RWPE1 (cell line): ENCODE data around the gene EPM2A.

Source experiments
- CTCF ChIA-PET: fragments of 350-600 bp; sonication (Branson Sonifier 250); formaldehyde crosslinking; extraction: SDS; loops from one replicate; lab custom pipeline; 2021; lab: Yijun Ruan, JAX
- POLR2A ChIA-PET: fragments of 400-600 bp; formaldehyde crosslinking; extraction: SDS; loops from one replicate; lab custom pipeline; 2020; ENCODE audit warnings: antibody characterized with exemption; ENCODE audit not compliant: low non-redundant PET; lab: Yijun Ruan, JAX
- DNase-seq: peaks from one replicate; pipeline ENCODE4 v3.0.0; 2012; ENCODE audit warnings: low spot score
- H3K27ac ChIP-seq: fragments of 450-650 bp; 2 replicates; pipeline ENCODE4 v1.5.1; 2017
- TF ChIP-seq, protein P1 (sequence below): fragments of 450-650 bp; conservative IDR thresholded peaks from 2 replicates; pipeline ENCODE4 v1.5.1; 2017; ENCODE audit warnings: low read depth, mild to moderate bottlenecking

The EPM2A gene

GRCh38 chr6:145761584-145761983 lies 26.3 kb upstream of the EPM2A start:
- TF ChIP-seq, protein P1, sequence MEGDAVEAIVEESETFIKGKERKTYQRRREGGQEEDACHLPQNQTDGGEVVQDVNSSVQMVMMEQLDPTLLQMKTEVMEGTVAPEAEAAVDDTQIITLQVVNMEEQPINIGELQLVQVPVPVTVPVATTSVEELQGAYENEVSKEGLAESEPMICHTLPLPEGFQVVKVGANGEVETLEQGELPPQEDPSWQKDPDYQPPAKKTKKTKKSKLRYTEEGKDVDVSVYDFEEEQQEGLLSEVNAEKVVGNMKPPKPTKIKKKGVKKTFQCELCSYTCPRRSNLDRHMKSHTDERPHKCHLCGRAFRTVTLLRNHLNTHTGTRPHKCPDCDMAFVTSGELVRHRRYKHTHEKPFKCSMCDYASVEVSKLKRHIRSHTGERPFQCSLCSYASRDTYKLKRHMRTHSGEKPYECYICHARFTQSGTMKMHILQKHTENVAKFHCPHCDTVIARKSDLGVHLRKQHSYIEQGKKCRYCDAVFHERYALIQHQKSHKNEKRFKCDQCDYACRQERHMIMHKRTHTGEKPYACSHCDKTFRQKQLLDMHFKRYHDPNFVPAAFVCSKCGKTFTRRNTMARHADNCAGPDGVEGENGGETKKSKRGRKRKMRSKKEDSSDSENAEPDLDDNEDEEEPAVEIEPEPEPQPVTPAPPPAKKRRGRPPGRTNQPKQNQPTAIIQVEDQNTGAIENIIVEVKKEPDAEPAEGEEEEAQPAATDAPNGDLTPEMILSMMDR = no peak
- no peak for DNase-seq
- POLR2A ChIA-PET = no interaction called here
- CTCF ChIA-PET = interaction anchor here (0.6 to 0.7 kb wide), 2 partner anchors 58 to 459 kb away, joined by 5 to 7 read pairs; no protein-coding TSS in a partner anchor
- H3K27ac ChIP-seq = no peak overlapping the region

- ChIA-PET POLR2A (interaction anchor here (1.0 kb wide), 1 partner anchor 23 kb away, joined by 3 read pairs; the partner anchor contains the start of gene EPM2A), CTCF (interaction anchor here (0.8 kb wide), 1 partner anchor 732 kb away, joined by 4 read pairs; no protein-coding TSS in a partner anchor)
Observed at GRCh38 chr6:145758113-145758512, 22.8 kb upstream of the EPM2A start.

GRCh38 chr6:145756170-145756662 lies 20.9 kb upstream of the EPM2A start:
- CTCF ChIA-PET = no interaction called here
- H3K27ac ChIP-seq = peak overlapping the region; percentile 80
- POLR2A ChIA-PET = no interaction called here
- peak; percentile 67 for DNase-seq
- TF ChIP-seq, protein P1 = no peak

More at GRCh38 chr6:145758113-145758512, 22.8 kb upstream of the EPM2A start:
- TF ChIP-seq, protein P1 = no peak
- DNase-seq = no peak
- no peak overlapping the region for H3K27ac ChIP-seq

GRCh38 chr6:145755682-145756081 lies 20.4 kb upstream of the EPM2A start:
- POLR2A ChIA-PET = no interaction called here
- TF ChIP-seq, protein P1 = no peak

DNA sequence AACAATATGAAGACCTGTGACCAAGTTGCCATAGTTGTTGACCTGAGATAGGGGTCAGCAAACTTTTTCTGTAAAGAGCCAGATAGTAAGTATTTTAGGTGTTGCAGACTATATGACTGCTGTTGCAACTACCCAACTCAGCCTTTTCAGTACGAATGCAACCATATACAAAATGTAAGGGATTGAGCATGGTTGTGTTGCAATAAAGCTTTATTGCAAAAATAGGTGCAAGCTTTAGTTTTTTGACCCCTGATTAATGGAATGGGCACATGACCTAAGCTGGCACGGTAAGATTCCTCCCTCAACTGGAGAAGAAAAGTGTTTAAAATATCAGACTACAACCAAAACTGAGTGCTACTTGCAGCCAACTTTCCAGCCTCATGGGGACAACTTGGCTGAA lies 17.3 kb upstream of the EPM2A start:
- no peak overlapping the region for H3K27ac ChIP-seq
- POLR2A ChIA-PET = no interaction called here
- CTCF ChIA-PET = interaction anchor here (0.6 kb wide), 1 partner anchor 17 kb away, joined by 3 read pairs; the partner anchor contains the start of gene EPM2A
- no peak for DNase-seq
- TF ChIP-seq, protein P1 = no peak

More at GRCh38 chr6:145755682-145756081, 20.4 kb upstream of the EPM2A start:
- DNase-seq = no peak
- CTCF ChIA-PET = no interaction called here
- H3K27ac ChIP-seq = no peak overlapping the region

GRCh38 chr6:145749632-145750031 lies 14.3 kb upstream of the EPM2A start:
- CTCF ChIA-PET = no interaction called here
- DNase-seq = peak; percentile 11
- no peak overlapping the region for H3K27ac ChIP-seq
- POLR2A ChIA-PET = no interaction called here
- TF ChIP-seq, protein P1 = no peak
